ENCODE results near the gene GTF2I.
"Not testable (repeated sequence)": the region's sequence is repeated elsewhere in the genome, so short reads cannot be mapped to it uniquely, and the experiment has no call there.

DNA sequence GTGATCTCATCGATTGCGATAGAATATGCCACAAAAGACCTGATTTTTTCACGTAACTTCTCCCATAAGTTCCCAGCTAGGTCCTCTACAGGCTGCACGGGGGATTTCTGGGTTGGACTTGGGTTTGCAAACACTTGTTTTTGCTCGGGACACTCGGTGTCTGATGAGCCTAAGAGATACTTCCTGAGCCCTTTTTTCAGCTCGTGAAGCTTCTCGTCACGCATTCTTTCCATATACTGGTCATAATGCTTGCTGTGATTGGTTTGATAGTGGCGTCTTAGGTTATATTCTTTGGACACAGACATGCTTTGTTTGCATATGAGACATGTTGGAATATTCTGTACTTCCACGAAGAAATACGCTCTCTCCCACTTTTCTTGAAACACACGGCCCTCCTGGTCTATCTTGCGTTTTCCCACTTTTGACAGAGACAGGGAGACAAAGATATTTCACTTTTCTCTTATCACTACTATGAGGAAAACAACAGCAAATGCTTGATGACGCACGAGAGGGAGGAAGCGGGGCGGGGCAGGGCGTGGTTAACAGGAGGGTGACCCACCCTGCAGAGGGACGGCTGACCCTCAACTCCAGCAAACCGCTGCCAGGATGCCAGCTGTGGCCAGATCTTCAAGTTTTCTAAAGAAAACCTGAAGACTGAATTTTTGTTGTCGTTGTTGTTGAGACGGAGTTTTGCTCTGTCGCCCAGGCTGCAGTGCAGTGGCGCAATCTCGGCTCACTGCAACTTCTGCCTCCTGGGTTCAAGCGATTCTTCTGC lies 140.5 kb downstream of the GTF2I start:
- not testable (repeated sequence) for TF ChIP-seq CTCF, POLR2A (IDR thresholded peaks at IDR 0.05)

All from vagina (tissue), 2 donors.